ENCODE data around the gene TAF1B. TPM values are rescaled to one million over a fixed set of nuclear protein-coding genes. Genes with fewer than 3 reads are reported as not detected.
A peak's percentile ranks its signal among the peaks of the same experiment; 100 is the strongest.

The TAF1B gene
- total and polyA plus RNA-seq, 10 of the 15 experiments (the other 5 are each of a cell fraction or from before 2014, with no cell fraction given): 8.1 to 18.3 (median 12.4) TPM

GRCh38 chr2:9967053-9967775 lies 123.9 kb downstream of the TAF1B start (continued):
- TF ChIP-seq PRDM15 (CRISPR knock-in tag; IDR thresholded peaks at IDR 0.05) (no peak), CEBPB (IDR thresholded peaks at IDR 0.05; ENCODE audit: borderline replicate concordance in 1 of 2, low read depth in 2 of 2, low read length in 2 of 2) (no peak), MEF2B (IDR thresholded peaks at IDR 0.05; ENCODE audit: partially characterized antibody, poor library complexity, severe bottlenecking) (peak; percentile 31), ZBTB4 (CRISPR knock-in tag; IDR thresholded peaks at IDR 0.05) (no peak), NR2C2 (IDR thresholded peaks at IDR 0.05; ENCODE audit: borderline replicate concordance, control insufficient read depth, insufficient read length, low read depth) (no peak), CBX3 (IDR thresholded peaks at IDR 0.05; ENCODE audit: borderline replicate concordance, low read depth) (no peak), BMI1 (IDR thresholded peaks at IDR 0.05; ENCODE audit: borderline replicate concordance) (peak; percentile 60; the same call in 1 of the 2 replicates), MLLT1 (IDR thresholded peaks at IDR 0.05) (no peak; the same call in 1 of the 2 replicates), ZNF384 (IDR thresholded peaks at IDR 0.05; ENCODE audit: borderline replicate concordance, low read depth, low read length) (peak; percentile 31; the same call in 1 of the 2 replicates), USF1 (IDR thresholded peaks at IDR 0.05; ENCODE audit: borderline replicate concordance, extremely low read length, insufficient read depth, low read depth, low read length) (no peak), ZBTB40 (IDR thresholded peaks at IDR 0.05; ENCODE audit: borderline replicate concordance) (no peak), NR2C1 (IDR thresholded peaks at IDR 0.05) (no peak), EGR1 (IDR thresholded peaks at IDR 0.05; ENCODE audit: borderline replicate concordance in 1 of 2, low read depth in 2 of 2, low read length in 2 of 2) (no peak)

Measured in GM12878 (cell line).